Aorta (tissue), 5 donors: ENCODE results near the gene GALNT18. TPM values are rescaled to one million over a fixed set of nuclear protein-coding genes. Genes with fewer than 3 reads are reported as not detected.

Experiments used
- ATAC-seq: fragments of 200-7000 bp; cut with Tn5 transposase; one replicate; pipeline ENCODE4 v1.9.1; 2022; ENCODE audit warnings: moderate library complexity; ENCODE audit not compliant: low FRiP score
- DNase-seq, 2 donors: peaks; one replicate each; pipeline ENCODE4 v3.0.0-alpha.2; 2020
- H3K27ac ChIP-seq, 2 donors: one replicate each; pipeline ENCODE4 v1.5.1; 2013; ENCODE audit warnings: low read length in 2 of 2, mild to moderate bottlenecking in 2 of 2, moderate library complexity in 2 of 2, control low read depth in 1 of 2, inconsistent platforms in 1 of 2, low read depth in 1 of 2
- H3K27me3 ChIP-seq, 2 donors: one replicate each; pipeline ENCODE4 v1.6.1; 2013; ENCODE audit warnings: control low read depth in 1 of 2, low read length in 1 of 2, mild to moderate bottlenecking in 1 of 2, moderate library complexity in 1 of 2; ENCODE audit not compliant: insufficient read depth in 2 of 2, control insufficient read depth in 1 of 2
- H3K36me3 ChIP-seq, 2 donors: one replicate each; pipeline ENCODE4 v1.6.1; 2013; ENCODE audit warnings: control low read depth in 1 of 2, low read length in 1 of 2, mild to moderate bottlenecking in 1 of 2; ENCODE audit not compliant: insufficient read depth in 2 of 2, control insufficient read depth in 1 of 2
- H3K4me1 ChIP-seq, 2 donors: one replicate each; pipeline ENCODE4 v1.6.1; 2013; ENCODE audit warnings: low read length in 2 of 2, control low read depth in 1 of 2, mild to moderate bottlenecking in 1 of 2, moderate library complexity in 1 of 2; ENCODE audit not compliant: insufficient read depth in 2 of 2, control insufficient read depth in 1 of 2
- H3K4me3 ChIP-seq, 2 donors: one replicate each; pipeline ENCODE4 v1.5.1; 2013; ENCODE audit warnings: low read length in 2 of 2, control low read depth in 1 of 2, mild to moderate bottlenecking in 1 of 2
- H3K9me3 ChIP-seq: one replicate; pipeline ENCODE4 v1.6.1; 2013; ENCODE audit warnings: mild to moderate bottlenecking, low read length; ENCODE audit not compliant: control insufficient read depth
- WGBS, 2 donors: extraction: QIAGEN DNeasy Blood & Tissue Kit; methylation state at CpG; one replicate each; pipeline ENCODE4 v1.1.7; 2013; 5-methylcytosine and 5-hydroxymethylcytosine counted together
- intact Hi-C, 2 donors: fragments of 100-400 bp; cut with DNase I; formaldehyde crosslinking; loops; one replicate each; pipeline versions ENCODE4 v1.14.2 to v1.15.0; 2022
- polyA plus RNA-seq, 2 donors: library from polyadenylated mRNA; stranded (reverse); fragments of 200-250 nt; gene quantifications; one replicate each; pipeline ENCODE4 v1.2.3, GENCODE V29; 2013
- total RNA-seq, 2 donors: library from RNA; stranded (reverse); fragmentation: NEBNext Ultra II Directional; extraction: Animal tissue kit (Norgen Biotek cat#: 25700); gene quantifications; one replicate each; pipeline ENCODE4 v1.2.1, GENCODE V29; 2021
- donor health status: healthy with polysubstance abuse.
- donor health status: Bipolar disorder and iron deficiency.
- donor health status: DM: no; HTN: no; CAD: no.
- donor health status: DM: no; HTN: no; CAD: no.
- donor health status: DM: yes; HTN: yes; CAD: no.

Gene GALNT18
- total and polyA plus RNA-seq, 4 donors, result 5.3 to 60.6 (median 21.4) TPM

GRCh38 chr11:11588891-11589290, 32.9 kb downstream of the GALNT18 start:
- H3K36me3 ChIP-seq, result no peaks in the 10 kb centered on the region
- no peak for DNase-seq
- H3K4me3 ChIP-seq, result no peak overlapping the region
- no peaks in the 10 kb centered on the region for H3K9me3 ChIP-seq
- 25 to 40% methylated on average over 1 of the region's 1 CpG for WGBS, 2 donors
- H3K27ac ChIP-seq, result peak overlapping the region; percentile 77 to 97
- peaks cover 9 to 20% of the 10 kb centered on the region in 2 donors for H3K4me1 ChIP-seq
- no peak for ATAC-seq
- no peaks in the 10 kb centered on the region for H3K27me3 ChIP-seq
- intact Hi-C loops, result loop anchor here in 1 of 2 donors (1.0 kb wide), 1 partner anchor 19 kb away; no protein-coding TSS in a partner anchor

DNA sequence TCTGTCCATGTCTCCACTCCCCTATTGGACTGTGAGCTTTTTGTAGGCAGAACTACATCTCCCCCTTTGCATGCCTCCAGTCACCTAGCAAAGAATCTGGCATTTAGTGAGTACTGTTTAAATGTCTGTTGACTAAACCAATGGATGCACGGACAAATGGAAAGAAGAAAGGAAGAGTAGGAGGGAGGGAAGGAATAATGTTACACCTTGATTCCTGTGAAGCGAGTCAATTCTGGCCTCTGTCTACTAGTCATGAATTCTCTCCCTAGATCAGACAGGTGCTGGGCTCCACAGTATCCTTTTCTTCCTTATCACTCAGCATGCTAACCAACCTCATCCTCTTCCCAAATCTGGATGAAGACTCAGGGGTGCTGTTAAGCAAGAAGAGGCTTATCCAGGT, 33.6 kb downstream of the GALNT18 start:
- intact Hi-C loops, result no loop called here
- no peak for ATAC-seq
- DNase-seq, result no peak
- Histone ChIP-seq H3K36me3 (no peaks in the 10 kb centered on the region), H3K4me1 (peaks cover 9 to 20% of the 10 kb centered on the region in 2 donors), H3K27me3 (no peaks in the 10 kb centered on the region), H3K27ac (peak overlapping the region; percentile 77 to 93), H3K9me3 (no peaks in the 10 kb centered on the region), H3K4me3 (no peak overlapping the region)
- WGBS, 2 donors, result 91 to 92% methylated on average over 2 of the region's 2 CpGs

DNA sequence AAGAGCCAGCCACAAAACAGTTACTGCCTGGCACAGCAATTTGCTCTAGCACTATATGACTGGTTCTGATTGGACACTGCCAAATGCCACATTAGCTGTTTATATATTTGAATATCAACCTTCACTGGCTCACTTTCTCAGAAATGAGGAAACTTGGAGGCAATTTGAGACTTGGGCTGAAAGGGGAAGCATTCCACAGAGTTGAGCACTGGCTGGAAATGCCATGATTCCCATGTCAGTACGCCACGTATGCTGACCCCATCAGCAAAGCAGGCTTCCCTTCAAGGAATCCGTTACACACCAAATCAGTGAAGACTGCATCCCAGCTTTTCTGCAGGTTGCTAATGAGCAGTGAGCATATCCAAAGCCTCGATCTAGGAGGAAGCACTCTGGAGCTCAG, 34.7 kb downstream of the GALNT18 start:
- no peaks in the 10 kb centered on the region for H3K9me3 ChIP-seq
- DNase-seq (peak in 1 of 2 donors; percentile 61), ATAC-seq (peak; percentile 20)
- 7 to 8% methylated on average over 4 of the region's 4 CpGs for WGBS, 2 donors
- peaks cover 11 to 20% of the 10 kb centered on the region in 2 donors for H3K4me1 ChIP-seq
- H3K27me3 ChIP-seq, result no peaks in the 10 kb centered on the region
- H3K4me3 ChIP-seq, result no peak overlapping the region
- intact Hi-C loops, result no loop called here
- H3K27ac ChIP-seq, result peak overlapping the region; percentile 65 to 88
- no peaks in the 10 kb centered on the region for H3K36me3 ChIP-seq

GRCh38 chr11:11586465-11586864, 35.3 kb downstream of the GALNT18 start:
- DNase-seq, result no peak
- H3K27ac ChIP-seq, result peak overlapping the region in 1 of 2 donors; percentile 88

GRCh38 chr11:11584937-11585336, 36.9 kb downstream of the GALNT18 start:
- no peak for ATAC-seq
- H3K27ac ChIP-seq, result no peak overlapping the region
- H3K4me1 ChIP-seq, result peaks cover 11 to 19% of the 10 kb centered on the region in 2 donors

More at GRCh38 chr11:11586465-11586864, 35.3 kb downstream of the GALNT18 start:
- no peaks in the 10 kb centered on the region for H3K36me3 ChIP-seq
- peaks cover 11 to 20% of the 10 kb centered on the region in 2 donors for H3K4me1 ChIP-seq
- ATAC-seq, result peak; percentile 47
- no peaks in the 10 kb centered on the region for H3K27me3 ChIP-seq
- H3K4me3 ChIP-seq, result no peak overlapping the region
- intact Hi-C loops, result no loop called here
- WGBS, 2 donors, result 10% methylated on average over 7 of the region's 7 CpGs
- H3K9me3 ChIP-seq, result no peaks in the 10 kb centered on the region

GRCh38 chr11:11584530-11584810, 37.3 kb downstream of the GALNT18 start:
- Histone ChIP-seq H3K36me3 (no peaks in the 10 kb centered on the region), H3K27ac (peak overlapping the region; percentile 86 to 91), H3K9me3 (no peaks in the 10 kb centered on the region), H3K4me1 (peaks cover 11 to 15% of the 10 kb centered on the region in 2 donors), H3K4me3 (no peak overlapping the region), H3K27me3 (no peaks in the 10 kb centered on the region)
- ATAC-seq (peak; percentile 67), DNase-seq (no peak)
- intact Hi-C loops, result loop anchor here (2.0 to 5.0 kb wide), 2 partner anchors 33 to 34 kb away; no protein-coding TSS in a partner anchor
- 2 to 6% methylated on average over 5 of the region's 5 CpGs for WGBS, 2 donors

More at GRCh38 chr11:11584937-11585336, 36.9 kb downstream of the GALNT18 start:
- 20 to 29% methylated on average over 1 of the region's 1 CpG for WGBS, 2 donors
- intact Hi-C loops, result loop anchor here (2.0 to 5.0 kb wide), 2 partner anchors 32 to 34 kb away; no protein-coding TSS in a partner anchor
- Histone ChIP-seq H3K36me3 (no peaks in the 10 kb centered on the region), H3K9me3 (no peaks in the 10 kb centered on the region), H3K27me3 (no peaks in the 10 kb centered on the region), H3K4me3 (no peak overlapping the region)
- DNase-seq, result no peak

DNA sequence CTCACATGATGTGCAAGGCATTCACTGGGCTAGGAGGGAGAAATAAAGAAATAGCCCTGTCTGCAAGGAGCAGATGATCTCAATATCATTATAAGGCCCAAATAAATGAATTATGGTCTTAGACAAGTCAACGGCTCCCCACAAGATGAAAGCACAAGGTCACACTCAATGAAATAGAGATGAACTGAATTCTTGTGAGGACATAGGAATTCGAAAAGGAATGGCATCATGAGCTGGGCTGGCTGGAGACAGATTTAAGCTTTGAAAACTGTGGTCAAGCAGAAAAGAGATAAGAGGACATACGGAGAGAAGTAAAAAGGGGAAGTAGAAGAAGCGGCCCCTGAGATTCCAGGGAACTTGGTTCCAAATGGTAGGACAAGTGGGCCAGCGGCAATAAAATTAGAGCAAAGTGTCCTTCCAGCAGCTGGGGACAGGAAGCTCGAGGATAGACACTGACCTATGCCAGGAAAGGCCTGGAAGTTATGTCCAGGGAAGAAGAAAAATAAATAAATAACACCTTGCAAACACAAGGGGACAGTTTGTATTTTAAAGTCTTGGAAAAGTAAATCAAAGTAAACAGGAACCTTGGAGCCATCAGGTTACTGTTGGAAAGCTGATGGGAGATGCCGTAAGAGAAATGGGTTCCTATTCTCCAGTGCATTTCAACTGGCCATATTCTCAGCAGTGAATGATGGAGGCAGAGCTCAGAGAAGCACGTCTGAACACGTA, 37.8 kb downstream of the GALNT18 start:
- no peaks in the 10 kb centered on the region for H3K27me3 ChIP-seq
- H3K36me3 ChIP-seq, result no peaks in the 10 kb centered on the region
- H3K9me3 ChIP-seq, result no peaks in the 10 kb centered on the region
- peak overlapping the region; percentile 86 to 91 for H3K27ac ChIP-seq
- DNase-seq, result no peak
- no peak overlapping the region for H3K4me3 ChIP-seq
- WGBS, 2 donors, result 52% methylated on average over 9 of the region's 9 CpGs
- no peak for ATAC-seq
- intact Hi-C loops, result loop anchor here (2.0 to 5.0 kb wide), 2 partner anchors 33 to 35 kb away; no protein-coding TSS in a partner anchor
- peaks cover 11 to 12% of the 10 kb centered on the region in 2 donors for H3K4me1 ChIP-seq

- DNase-seq (no peak), ATAC-seq (no peak)
- H3K27me3 ChIP-seq, result no peaks in the 10 kb centered on the region
- peaks cover 2% of the 10 kb centered on the region in 2 donors for H3K4me1 ChIP-seq
- H3K27ac ChIP-seq, result peak overlapping the region in 1 of 2 donors; percentile 55
- 65% methylated on average over 5 of the region's 5 CpGs for WGBS, 2 donors
- no peaks in the 10 kb centered on the region for H3K36me3 ChIP-seq
- H3K9me3 ChIP-seq, result no peaks in the 10 kb centered on the region
- intact Hi-C loops, result loop anchor here in 1 of 2 donors (5.0 kb wide), 1 partner anchor 35 kb away; no protein-coding TSS in a partner anchor
- no peak overlapping the region for H3K4me3 ChIP-seq
These were observed 39.6 kb downstream of the GALNT18 start for GRCh38 chr11:11582011-11582701.
